ENCODE results near the gene BCDIN3D.

BCDIN3D gene

GRCh38 chr12:49889361-49890095 lies 46.6 kb upstream of the BCDIN3D start:
- DNase-seq (ENCODE audit: low read depth): no peak
- TF ChIP-seq CTCF (IDR thresholded peaks at IDR 0.05; ENCODE audit: low read depth, low read length, missing control alignments): no peak
- in situ Hi-C loops (cut with HindIII; ENCODE audit: low sequenced_read_pairs): loop anchor here (5.0 kb wide), 1 partner anchor 53 kb away; no protein-coding TSS in a partner anchor
- no peak overlapping the region for H3K4me3 ChIP-seq (ENCODE audit: low read depth, low read length)

- in situ Hi-C loops (cut with HindIII; ENCODE audit: low sequenced_read_pairs): no loop called here
- TF ChIP-seq CTCF (IDR thresholded peaks at IDR 0.05; ENCODE audit: low read depth, low read length, missing control alignments): no peak
- no peak overlapping the region for H3K4me3 ChIP-seq (ENCODE audit: low read depth, low read length)
Observed at GRCh38 chr12:49888461-49889151, 45.7 kb upstream of the BCDIN3D start.

GRCh38 chr12:49887536-49888401 lies 44.9 kb upstream of the BCDIN3D start:
- TF ChIP-seq CTCF (IDR thresholded peaks at IDR 0.05; ENCODE audit: low read depth, low read length, missing control alignments): no peak
- in situ Hi-C loops (cut with HindIII; ENCODE audit: low sequenced_read_pairs): no loop called here
- H3K4me3 ChIP-seq (ENCODE audit: low read depth, low read length): no peak overlapping the region
- DNase-seq (ENCODE audit: low read depth): no peak

More at GRCh38 chr12:49888461-49889151, 45.7 kb upstream of the BCDIN3D start:
- no peak for DNase-seq (ENCODE audit: low read depth)

GRCh38 chr12:49887091-49887490 lies 44.2 kb upstream of the BCDIN3D start:
- no peak for DNase-seq (ENCODE audit: low read depth)
- H3K4me3 ChIP-seq (ENCODE audit: low read depth, low read length): no peak overlapping the region
- TF ChIP-seq CTCF (IDR thresholded peaks at IDR 0.05; ENCODE audit: low read depth, low read length, missing control alignments): no peak
- in situ Hi-C loops (cut with HindIII; ENCODE audit: low sequenced_read_pairs): no loop called here

GRCh38 chr12:49885663-49886461 lies 43.0 kb upstream of the BCDIN3D start:
- in situ Hi-C loops (cut with HindIII; ENCODE audit: low sequenced_read_pairs): no loop called here
- H3K4me3 ChIP-seq (ENCODE audit: low read depth, low read length): no peak overlapping the region
- no peak for DNase-seq (ENCODE audit: low read depth)
- TF ChIP-seq CTCF (IDR thresholded peaks at IDR 0.05; ENCODE audit: low read depth, low read length, missing control alignments): no peak

Data from astrocyte of the cerebellum (primary cell).